Heart left ventricle (tissue), 13 donors: ENCODE results near the gene KPNB1.

Experiments
- POLR2A ChIP-seq, 2 donors: fragments of 450-650 bp; IDR thresholded peaks; one replicate each; pipeline ENCODE4 v1.6.1; 2017; ENCODE audit warnings: antibody characterized with exemption in 2 of 2, mild to moderate bottlenecking in 2 of 2, moderate library complexity in 2 of 2
- TF ChIP-seq, protein P1 (sequence below), 12 donors: fragments of 200-600 bp; sonication (generic) in 4 of 12; IDR thresholded peaks; one replicate each; pipeline versions ENCODE4 v1.5.0 to v1.8.0; 2018 to 2022; ENCODE audit warnings: antibody characterized with exemption in 12 of 12, mild to moderate bottlenecking in 5 of 12
- donor health status: ischemic (EF 13 %, LVEDD 7.1; RV severe dilation, severe dysfunction).
- donor health status: DM: no; HTN: yes; CAD: no.
- donor health status: DM: no; HTN: no; CAD: no.
- donor health status: ischemic (EF 25% LVEDD 6.9; RV normal size, moderate dysfunction).
- donor health status: ischemic (EF 25% LVEDD 5.7; RV mildly dilated, moderate dysfunction).
- donor health status: ischemic (EF 35%, LVEDD 5.7; RV mildly dilated, moderate dysfunction).
- donor health status: nonischemic (EF 11% LVEDD 7.7; RV severe dilation, severe dysfunction).
- donor health status: DM: yes; HTN: yes; CAD: no.
- donor health status: PGD.
- donor health status: ischemic (EF 29% LVEDD 5.4; RV normal size, mild dysfunction).
- donor health status: nonischemic (EF 23%, LVEDD 6.1; RV moderate dilation, normal function).

DNA sequence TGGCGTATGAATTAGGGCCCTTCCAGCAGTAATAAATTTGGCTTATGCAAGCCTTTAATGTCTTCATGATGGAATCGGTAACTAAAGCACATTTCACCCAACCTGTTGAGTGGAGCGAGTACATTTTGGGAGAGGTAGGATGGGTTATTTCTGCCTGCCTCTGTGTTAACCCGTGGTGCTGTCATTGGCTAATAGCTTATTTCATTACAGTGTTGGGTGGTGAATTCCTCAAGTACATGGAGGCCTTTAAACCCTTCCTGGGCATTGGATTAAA, 26.4 kb downstream of the KPNB1 start:
- TF ChIP-seq, protein P1, sequence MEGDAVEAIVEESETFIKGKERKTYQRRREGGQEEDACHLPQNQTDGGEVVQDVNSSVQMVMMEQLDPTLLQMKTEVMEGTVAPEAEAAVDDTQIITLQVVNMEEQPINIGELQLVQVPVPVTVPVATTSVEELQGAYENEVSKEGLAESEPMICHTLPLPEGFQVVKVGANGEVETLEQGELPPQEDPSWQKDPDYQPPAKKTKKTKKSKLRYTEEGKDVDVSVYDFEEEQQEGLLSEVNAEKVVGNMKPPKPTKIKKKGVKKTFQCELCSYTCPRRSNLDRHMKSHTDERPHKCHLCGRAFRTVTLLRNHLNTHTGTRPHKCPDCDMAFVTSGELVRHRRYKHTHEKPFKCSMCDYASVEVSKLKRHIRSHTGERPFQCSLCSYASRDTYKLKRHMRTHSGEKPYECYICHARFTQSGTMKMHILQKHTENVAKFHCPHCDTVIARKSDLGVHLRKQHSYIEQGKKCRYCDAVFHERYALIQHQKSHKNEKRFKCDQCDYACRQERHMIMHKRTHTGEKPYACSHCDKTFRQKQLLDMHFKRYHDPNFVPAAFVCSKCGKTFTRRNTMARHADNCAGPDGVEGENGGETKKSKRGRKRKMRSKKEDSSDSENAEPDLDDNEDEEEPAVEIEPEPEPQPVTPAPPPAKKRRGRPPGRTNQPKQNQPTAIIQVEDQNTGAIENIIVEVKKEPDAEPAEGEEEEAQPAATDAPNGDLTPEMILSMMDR (IDR thresholded peaks at IDR 0.05), result no peak
- TF ChIP-seq POLR2A (IDR thresholded peaks at IDR 0.05), result no peak
